ENCODE results near the gene RPS14.

RPS14 gene

DNA sequence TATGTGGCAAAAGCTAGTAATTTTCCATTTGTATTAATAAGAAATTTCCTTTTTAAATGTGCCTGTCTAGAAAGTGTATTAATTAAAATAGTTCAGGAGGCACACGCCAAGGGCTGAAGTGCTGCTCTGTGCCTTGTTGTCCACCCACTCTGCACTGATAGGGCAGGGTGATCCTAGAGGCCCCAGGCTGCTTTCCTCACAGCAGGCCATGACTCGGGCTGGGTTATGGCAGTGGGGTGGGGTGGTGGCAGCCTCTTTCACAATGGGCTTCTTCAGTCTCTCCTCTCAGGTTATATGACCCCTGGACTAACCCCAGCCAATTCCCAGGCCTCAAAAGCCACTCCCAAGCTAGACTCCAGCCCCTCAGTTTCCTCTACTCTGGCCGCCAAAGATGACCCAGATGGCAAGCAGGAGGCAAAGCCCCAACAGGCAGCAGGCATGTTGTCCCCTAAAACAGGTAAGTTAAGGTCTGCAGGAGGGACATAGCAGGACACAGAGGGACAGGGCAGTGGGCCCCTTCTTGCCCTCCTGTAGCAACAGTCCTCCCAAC lies 56.4 kb downstream of the RPS14 start:
- Histone ChIP-seq H3K27ac (no peak overlapping the region), H3K4me3 (no peak overlapping the region)

DNA sequence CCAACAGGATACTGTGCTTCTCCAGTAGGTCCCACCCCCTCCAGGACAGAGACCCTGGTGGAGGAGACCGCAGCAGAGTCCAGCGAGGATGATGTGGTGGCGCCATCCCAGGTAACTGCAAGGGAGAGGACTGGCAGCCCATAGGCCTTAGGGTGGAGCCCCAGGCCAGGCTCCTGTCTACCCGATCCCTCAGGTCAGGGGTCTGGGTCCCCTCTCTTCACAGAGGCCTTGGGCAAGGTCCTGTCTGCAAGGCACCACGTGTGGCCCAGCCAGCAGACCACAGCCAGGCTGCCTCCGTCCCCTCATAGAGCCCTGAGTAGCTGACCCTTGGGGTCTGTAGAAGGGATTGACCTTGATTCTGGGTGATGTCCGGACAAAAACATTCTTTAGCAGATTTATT lies 56.9 kb downstream of the RPS14 start:
- H3K4me3 ChIP-seq = no peak overlapping the region

More for the DNA sequence above, 56.9 kb downstream of the RPS14 start:
- H3K27ac ChIP-seq = no peak overlapping the region

Data from skin epidermis (tissue), 12 donors.